HAP-1 (cell line): ENCODE measurements around the gene TSKU.

Experiments used
- DNase-seq, 2 experiments: peaks; one replicate each; pipeline ENCODE4 v3.0.0-alpha.2; 2016 to 2020; ENCODE audit warnings: low spot score in 2 of 2
- H3K27me3 ChIP-seq: fragments of 250-450 bp; sonication (Bioruptor Pico); 2 replicates; pipeline ENCODE4 v1.5.1; 2020; ENCODE audit warnings: low read depth, mild to moderate bottlenecking, moderate library complexity
- H3K36me3 ChIP-seq: fragments of 250-450 bp; sonication (Bioruptor Pico); replicated peaks from 2 replicates; pipeline ENCODE4 v1.5.1; 2020; ENCODE audit warnings: mild to moderate bottlenecking
- H3K4me1 ChIP-seq: fragments of 250-450 bp; sonication (Bioruptor Pico); 2 replicates; pipeline ENCODE4 v1.5.1; 2020; ENCODE audit warnings: mild to moderate bottlenecking
- H3K4me3 ChIP-seq: fragments of 250-450 bp; sonication (Bioruptor Pico); 2 replicates; pipeline ENCODE4 v1.5.1; 2020; ENCODE audit warnings: mild to moderate bottlenecking, moderate library complexity
- H3K9me3 ChIP-seq: fragments of 250-450 bp; sonication (Bioruptor Pico); 2 replicates; pipeline ENCODE4 v1.5.1; 2020; ENCODE audit warnings: mild to moderate bottlenecking, moderate library complexity
- in situ Hi-C: fragments of 300-500 bp; cut with MboI; formaldehyde crosslinking; loops from 3 replicates; pipeline ENCODE4 v1.14.3; 2020; ENCODE audit warnings: low sequenced_read_pairs, inconsistent platforms, mixed read lengths

TSKU gene

DNA sequence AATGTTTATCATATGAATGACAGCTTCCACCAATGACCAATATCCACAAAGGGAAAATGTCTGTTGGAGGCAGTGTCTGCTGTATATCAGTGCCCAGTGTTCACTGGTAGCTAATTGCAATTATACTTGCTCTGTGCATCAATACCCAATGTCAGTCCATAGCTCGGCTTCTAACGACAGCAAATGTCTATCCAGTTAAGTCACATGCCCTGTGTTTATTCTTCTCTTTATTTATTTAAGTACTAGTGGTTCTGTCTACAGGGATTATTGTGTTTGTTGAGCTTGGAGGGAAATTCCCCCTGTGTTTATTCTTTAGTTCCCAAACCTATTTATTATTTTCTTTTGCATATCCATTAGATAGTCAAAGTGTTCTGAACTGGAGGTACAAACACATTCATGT, 18.6 kb downstream of the TSKU start:
- H3K4me1 ChIP-seq: peaks cover 8% of the 10 kb centered on the region
- no peaks in the 10 kb centered on the region for H3K27me3 ChIP-seq
- DNase-seq: no peak
- in situ Hi-C loops: loop anchor here (10.0 kb wide), 1 partner anchor 113 kb away; no protein-coding TSS in a partner anchor
- no peaks in the 10 kb centered on the region for H3K9me3 ChIP-seq
- no peak overlapping the region for H3K4me3 ChIP-seq
- no peaks in the 10 kb centered on the region for H3K36me3 ChIP-seq

DNA sequence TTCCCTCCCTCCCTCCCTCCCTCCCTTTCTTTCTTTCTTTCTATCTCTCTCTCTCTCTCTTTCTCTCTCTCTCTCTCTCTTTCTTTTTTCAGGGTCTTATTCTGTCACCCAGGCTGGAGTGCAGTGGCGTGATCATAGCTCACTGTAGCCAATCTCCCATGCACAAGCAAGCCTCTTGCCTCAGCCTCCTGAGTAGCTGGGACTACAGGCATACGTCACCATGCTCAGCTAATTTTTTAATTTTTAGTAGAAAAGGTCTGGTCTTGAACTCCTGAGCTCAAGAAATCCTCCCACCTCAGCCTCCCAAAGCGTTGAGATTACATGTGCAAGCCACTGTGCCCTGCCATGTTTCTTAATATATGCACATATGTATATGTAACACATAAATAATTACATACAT, 19.0 kb downstream of the TSKU start:
- in situ Hi-C loops: loop anchor here (10.0 kb wide), 1 partner anchor 113 kb away; no protein-coding TSS in a partner anchor
- Histone ChIP-seq H3K9me3 (no peaks in the 10 kb centered on the region), H3K4me1 (peaks cover 8% of the 10 kb centered on the region), H3K4me3 (no peak overlapping the region), H3K36me3 (no peaks in the 10 kb centered on the region), H3K27me3 (no peaks in the 10 kb centered on the region)
- DNase-seq: no peak

DNA sequence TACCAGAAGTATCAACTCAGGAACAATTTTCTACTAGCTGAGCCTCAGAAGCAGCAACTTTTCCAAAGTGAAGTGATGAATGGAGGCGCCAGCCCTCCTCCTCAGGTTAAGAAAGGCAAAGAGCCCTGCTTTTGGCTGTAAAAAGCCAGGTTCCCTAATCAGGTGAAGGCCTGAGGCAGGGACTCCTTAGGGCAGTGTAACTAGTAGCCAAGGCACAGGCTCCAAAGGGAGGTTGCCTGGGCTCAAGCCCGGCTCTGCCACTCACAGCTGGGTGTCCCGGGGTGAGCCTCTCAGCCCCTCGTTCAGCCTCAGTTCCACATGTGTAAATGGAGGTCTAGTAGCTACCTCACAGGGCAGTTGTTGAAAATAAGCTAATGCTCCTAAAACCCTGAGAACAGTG, 19.5 kb downstream of the TSKU start:
- in situ Hi-C loops: loop anchor here (10.0 kb wide), 1 partner anchor 112 kb away; no protein-coding TSS in a partner anchor
- H3K4me3 ChIP-seq: no peak overlapping the region
- DNase-seq: no peak
- no peaks in the 10 kb centered on the region for H3K36me3 ChIP-seq
- no peaks in the 10 kb centered on the region for H3K9me3 ChIP-seq
- H3K4me1 ChIP-seq: peaks cover 8% of the 10 kb centered on the region
- no peaks in the 10 kb centered on the region for H3K27me3 ChIP-seq

DNA sequence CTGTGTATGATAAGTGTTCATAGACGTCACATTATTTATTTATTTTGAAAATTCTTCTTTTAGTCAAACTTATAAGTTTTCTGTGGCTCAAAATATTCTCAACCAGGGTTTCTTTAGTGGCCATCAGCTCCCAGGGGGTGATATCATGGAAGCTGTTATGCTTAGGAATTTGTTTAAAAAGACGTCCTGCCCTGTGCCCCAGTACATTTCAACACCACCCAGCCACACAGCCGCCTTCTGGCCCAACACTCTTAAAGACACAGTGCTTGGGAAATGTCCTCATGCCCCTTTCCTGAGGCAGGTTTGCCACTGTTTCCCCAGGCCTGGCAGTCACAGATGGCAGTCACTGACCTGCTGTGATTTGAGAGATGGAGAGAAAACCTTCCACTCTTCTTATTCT, 19.9 kb downstream of the TSKU start:
- H3K27me3 ChIP-seq: no peaks in the 10 kb centered on the region
- no peaks in the 10 kb centered on the region for H3K36me3 ChIP-seq
- no peak overlapping the region for H3K4me3 ChIP-seq
- H3K4me1 ChIP-seq: peaks cover 8% of the 10 kb centered on the region
- in situ Hi-C loops: loop anchor here (10.0 kb wide), 1 partner anchor 112 kb away; no protein-coding TSS in a partner anchor
- no peak for DNase-seq
- H3K9me3 ChIP-seq: no peaks in the 10 kb centered on the region

DNA sequence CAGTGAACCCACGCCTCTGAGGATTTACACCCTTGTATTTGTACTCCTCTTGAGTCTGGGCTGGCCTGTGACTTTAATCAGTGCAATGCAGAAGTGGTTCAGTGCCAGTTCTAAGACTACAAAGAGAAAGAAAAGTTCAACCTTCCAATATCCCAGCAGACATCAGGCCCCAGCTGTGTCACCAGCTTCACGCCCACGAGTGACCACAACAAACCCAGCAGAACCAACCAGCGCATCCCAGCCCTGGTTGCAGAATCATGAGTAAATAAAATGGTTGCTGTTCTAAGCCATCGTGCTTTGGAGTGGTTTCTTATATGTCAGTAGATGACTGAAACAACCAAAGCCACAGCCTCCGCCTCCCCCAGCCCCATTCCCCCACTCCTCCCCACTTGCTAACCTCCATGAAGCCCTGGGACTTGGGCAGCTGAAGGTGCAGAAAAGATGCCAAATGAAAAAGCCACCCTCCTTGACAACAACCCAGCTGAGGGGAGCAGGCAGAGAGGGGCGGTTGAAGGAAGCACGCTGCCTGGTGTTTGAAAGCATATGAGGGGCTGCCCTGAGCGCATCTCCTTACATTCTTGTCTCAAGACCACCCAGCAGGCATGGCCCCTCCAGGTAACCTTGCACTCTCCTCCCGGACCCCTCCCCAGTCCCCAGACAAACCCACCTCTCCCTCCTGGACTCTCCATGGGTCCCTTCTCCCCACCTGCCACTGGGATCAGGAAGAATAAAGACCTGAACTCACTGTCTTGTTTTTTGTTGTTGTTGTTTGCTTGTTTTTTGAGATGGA, 20.9 kb downstream of the TSKU start:
- Histone ChIP-seq H3K36me3 (no peaks in the 10 kb centered on the region), H3K9me3 (no peaks in the 10 kb centered on the region), H3K27me3 (no peaks in the 10 kb centered on the region), H3K4me3 (no peak overlapping the region), H3K4me1 (peaks cover 5% of the 10 kb centered on the region)
- no peak for DNase-seq
- in situ Hi-C loops: loop anchor here (10.0 kb wide), 1 partner anchor 111 kb away; no protein-coding TSS in a partner anchor

DNA sequence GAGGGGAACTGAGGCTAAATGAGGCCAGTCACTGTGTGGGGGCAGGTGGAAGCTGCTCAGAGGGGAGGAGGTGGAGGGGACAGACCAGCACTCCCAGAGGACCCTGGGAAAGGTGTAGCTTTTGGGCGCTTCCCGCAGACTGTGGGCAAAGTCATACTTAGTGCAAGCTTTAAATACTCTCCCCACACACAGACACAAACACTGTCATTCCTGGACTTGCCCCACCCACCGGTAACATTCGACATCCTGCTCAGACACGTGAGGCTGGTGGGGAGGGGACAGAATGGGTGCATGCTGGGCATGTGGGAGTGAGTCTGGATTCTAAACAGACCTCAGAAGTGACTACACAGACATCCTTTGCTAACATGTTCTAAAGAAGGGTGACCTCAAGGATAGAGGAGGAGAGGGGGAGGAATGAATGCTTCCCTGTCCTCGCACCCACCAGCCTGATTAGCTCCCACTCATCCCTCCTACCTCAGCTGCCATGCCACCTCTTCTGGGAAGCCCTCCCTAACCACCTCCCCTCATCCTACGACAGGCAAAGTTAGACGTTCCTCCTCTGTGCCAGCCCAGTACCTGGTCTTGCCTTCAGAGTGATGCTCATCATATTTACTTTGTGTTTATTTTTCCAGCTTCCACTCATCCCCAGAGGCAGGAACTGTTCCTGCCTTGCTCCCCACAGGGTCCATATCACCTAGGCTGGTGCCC, 22.2 kb downstream of the TSKU start:
- H3K27me3 ChIP-seq: no peaks in the 10 kb centered on the region
- in situ Hi-C loops: loop anchor here (10.0 kb wide), 1 partner anchor 109 kb away; no protein-coding TSS in a partner anchor
- H3K4me3 ChIP-seq: no peak overlapping the region
- no peaks in the 10 kb centered on the region for H3K9me3 ChIP-seq
- no peaks in the 10 kb centered on the region for H3K4me1 ChIP-seq
- H3K36me3 ChIP-seq: no peaks in the 10 kb centered on the region
- DNase-seq: no peak

DNA sequence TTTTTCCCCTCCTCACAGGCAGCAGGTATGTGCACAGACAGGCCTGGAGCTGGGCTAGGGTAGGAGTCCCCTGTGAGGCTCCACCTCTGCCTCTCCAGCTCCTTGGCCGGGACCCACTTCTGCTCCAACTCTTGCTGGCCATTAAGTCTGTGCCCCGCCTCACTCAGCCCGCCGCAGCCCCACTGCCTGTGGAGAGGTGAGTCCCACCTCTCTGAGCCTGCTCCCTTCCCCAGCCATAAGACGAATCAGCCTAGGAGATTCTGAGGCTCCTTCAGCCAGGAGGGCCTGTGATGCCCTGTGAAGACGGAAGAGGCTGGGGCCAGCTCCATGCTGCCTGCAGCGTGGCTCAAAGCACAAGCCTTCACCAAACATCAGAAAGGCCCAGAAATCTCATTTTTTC, 23.0 kb downstream of the TSKU start:
- Histone ChIP-seq H3K27me3 (no peaks in the 10 kb centered on the region), H3K36me3 (no peaks in the 10 kb centered on the region), H3K4me1 (no peaks in the 10 kb centered on the region), H3K4me3 (no peak overlapping the region), H3K9me3 (no peaks in the 10 kb centered on the region)
- DNase-seq: no peak
- in situ Hi-C loops: loop anchor here (10.0 kb wide), 1 partner anchor 109 kb away; no protein-coding TSS in a partner anchor

DNA sequence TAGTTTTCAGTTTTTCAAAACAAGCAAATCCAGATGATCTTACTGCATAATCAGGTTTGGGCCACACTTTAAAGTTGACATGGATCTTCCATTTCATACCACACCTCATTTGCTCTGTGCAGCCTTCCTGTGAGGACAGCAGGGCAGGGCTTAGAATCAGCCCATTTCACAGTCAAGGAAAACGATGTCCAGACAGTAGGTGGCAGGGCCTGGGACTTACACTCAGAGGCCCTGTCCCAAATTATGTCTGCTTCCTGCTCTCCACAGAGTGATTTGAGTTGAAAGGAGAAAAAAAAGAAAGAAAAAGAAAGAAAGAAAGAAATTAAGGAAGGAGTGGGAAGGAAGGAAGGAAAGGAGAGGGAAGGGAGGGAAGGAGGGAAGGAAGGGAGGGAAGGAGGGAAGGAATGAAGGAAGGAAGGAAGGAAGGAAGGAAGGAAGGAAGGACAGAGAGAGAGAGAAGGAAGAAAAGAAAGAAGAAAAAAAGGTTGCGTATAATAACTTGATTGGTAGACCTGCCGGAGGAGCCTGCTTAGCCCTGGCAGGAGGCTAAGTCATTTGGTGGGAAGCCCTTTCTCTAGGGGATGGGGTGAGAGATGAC, 23.6 kb downstream of the TSKU start:
- H3K9me3 ChIP-seq: no peaks in the 10 kb centered on the region
- no peaks in the 10 kb centered on the region for H3K4me1 ChIP-seq
- H3K4me3 ChIP-seq: no peak overlapping the region
- DNase-seq: no peak
- in situ Hi-C loops: loop anchor here (10.0 kb wide), 1 partner anchor 108 kb away; no protein-coding TSS in a partner anchor
- H3K27me3 ChIP-seq: no peaks in the 10 kb centered on the region
- H3K36me3 ChIP-seq: no peaks in the 10 kb centered on the region

DNA sequence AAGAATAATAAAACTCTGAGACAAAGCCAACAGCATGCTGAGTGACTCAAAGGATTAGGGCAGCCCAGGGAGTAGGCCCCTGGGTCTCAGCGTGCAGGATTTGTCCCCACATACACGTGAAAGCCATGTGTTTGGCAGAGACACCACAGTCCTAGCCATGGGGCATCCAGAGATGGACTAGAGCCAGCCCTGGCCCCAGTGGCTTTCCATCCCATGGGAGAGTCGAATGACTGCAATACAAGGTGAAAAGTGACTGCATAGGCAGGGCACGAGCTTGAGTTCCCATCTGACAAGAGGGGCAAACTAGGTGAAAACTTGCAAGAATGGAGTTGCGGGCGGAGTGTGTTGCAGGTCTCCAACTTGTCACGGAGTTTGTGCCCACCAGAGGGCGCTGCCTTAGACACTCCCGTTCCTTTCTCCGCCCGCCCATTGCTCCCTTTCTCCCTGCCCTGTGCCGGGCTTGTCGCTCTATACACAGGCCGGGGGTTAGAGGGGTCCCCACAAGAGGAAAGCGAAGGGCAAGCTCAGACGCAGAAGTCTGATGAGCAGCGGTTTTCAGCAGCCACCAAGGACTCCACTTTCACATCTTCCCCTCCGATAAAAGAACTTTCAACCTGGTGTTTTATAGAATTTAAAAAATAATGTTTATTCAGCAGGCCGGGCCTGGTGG, 24.2 kb downstream of the TSKU start:
- in situ Hi-C loops: loop anchor here (10.0 kb wide), 1 partner anchor 107 kb away; no protein-coding TSS in a partner anchor
- peak; percentile 80 to 95 for DNase-seq
- no peak overlapping the region for H3K4me3 ChIP-seq
- no peaks in the 10 kb centered on the region for H3K9me3 ChIP-seq
- H3K27me3 ChIP-seq: no peaks in the 10 kb centered on the region
- H3K36me3 ChIP-seq: no peaks in the 10 kb centered on the region
- no peaks in the 10 kb centered on the region for H3K4me1 ChIP-seq

DNA sequence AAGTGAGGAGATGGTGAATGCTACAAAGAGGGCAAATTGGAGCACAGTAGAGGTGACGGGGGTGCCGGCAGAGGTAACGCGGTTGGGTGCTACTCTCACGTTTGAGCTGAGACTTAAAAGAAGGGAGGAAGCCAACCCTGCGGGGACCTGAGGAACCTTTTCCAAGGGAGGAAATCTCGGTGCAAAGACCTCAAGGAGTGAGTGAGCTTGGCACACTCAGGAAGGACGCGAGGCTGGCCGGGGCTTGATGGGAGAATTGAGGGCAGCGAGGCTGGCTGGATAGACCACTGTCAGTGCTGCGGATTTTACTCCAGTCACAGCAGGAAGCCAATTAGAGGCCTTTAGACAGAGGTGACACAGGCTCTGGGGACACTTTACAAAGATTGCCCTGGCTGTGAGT, 25.0 kb downstream of the TSKU start:
- no peaks in the 10 kb centered on the region for H3K27me3 ChIP-seq
- no peak overlapping the region for H3K4me3 ChIP-seq
- H3K4me1 ChIP-seq: no peaks in the 10 kb centered on the region
- H3K9me3 ChIP-seq: no peaks in the 10 kb centered on the region
- no peaks in the 10 kb centered on the region for H3K36me3 ChIP-seq
- in situ Hi-C loops: loop anchor here (10.0 kb wide), 1 partner anchor 107 kb away; no protein-coding TSS in a partner anchor
- no peak for DNase-seq

DNA sequence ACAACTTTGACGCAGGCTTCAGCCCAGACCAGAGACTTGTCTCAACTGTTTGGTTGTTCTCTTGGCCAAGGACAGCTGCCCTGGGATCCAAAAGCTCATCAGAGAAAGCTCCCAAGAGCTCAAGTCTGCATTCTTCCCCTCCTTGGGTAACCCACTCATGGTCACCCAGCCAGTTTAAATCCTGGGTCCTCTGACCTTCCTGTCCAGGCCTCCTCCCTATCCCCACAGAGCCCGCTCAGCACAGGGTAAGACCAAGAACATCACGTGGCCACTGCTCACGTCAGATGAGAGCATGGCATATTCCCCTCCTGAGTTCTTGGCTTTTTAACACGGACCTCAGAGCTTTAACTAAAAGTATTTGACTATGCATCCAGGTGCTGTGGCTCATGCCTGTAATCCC, 25.8 kb downstream of the TSKU start:
- Histone ChIP-seq H3K4me3 (no peak overlapping the region), H3K4me1 (no peaks in the 10 kb centered on the region), H3K9me3 (no peaks in the 10 kb centered on the region), H3K36me3 (no peaks in the 10 kb centered on the region), H3K27me3 (no peaks in the 10 kb centered on the region)
- DNase-seq: no peak
- in situ Hi-C loops: loop anchor here (10.0 kb wide), 1 partner anchor 106 kb away; no protein-coding TSS in a partner anchor

DNA sequence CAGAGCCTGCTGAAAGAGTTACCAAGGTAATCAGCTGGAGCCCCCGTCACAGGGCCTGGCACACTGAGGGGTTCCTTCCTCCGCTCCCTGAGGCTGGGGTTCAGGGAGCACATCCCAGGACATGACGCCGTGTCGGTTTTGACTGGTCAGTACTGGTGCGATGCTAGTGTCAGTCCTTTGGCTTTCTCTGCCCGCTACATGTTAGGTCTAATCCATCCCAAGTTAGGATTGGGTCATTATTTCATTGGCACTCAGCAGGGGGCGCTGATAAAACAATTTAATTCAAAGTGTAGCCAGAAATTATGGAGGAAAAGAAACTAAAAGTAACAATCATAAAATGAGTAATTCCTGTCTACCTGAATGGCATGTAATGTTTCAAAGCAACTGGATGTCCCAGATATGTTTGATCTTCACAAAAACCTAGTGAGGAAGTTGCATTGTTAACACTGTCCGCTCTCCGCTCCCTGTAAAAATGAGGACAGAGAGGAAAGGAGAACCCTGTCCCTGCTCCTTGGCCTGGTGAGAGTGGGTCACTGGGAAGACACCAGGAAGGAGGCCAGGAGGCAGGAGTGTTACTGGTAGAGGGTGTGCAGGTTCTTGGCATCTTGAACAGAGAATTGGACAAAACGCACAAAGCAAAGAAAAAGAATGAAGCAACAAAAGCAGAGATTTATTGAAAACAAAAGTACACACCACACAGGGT, 27.1 kb downstream of the TSKU start:
- DNase-seq: peak in 1 of 2 experiments; percentile 65
- H3K4me3 ChIP-seq: no peak overlapping the region
- in situ Hi-C loops: no loop called here
- no peaks in the 10 kb centered on the region for H3K36me3 ChIP-seq
- H3K27me3 ChIP-seq: no peaks in the 10 kb centered on the region
- no peaks in the 10 kb centered on the region for H3K4me1 ChIP-seq
- peaks cover 6% of the 10 kb centered on the region; the same call in 1 of the 2 replicates for H3K9me3 ChIP-seq

DNA sequence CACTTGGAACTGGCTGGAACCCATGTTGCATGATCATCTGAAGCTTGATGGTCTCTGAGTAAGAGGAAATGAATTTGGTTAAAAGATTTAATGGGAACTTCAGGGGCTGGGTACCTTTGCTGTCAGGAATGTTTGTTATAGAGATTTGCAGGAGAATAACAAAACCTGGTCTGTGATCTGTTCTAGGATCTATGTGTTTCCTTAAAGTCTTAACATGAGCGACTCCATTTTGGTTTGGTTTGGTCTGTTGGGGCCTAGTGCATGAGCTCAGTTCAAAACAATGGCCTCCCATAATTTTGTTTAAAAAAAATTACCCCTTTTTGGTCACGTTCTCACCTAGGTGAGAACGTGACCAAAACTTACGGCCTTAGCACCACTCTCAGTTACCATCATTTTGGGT, 28.1 kb downstream of the TSKU start:
- Histone ChIP-seq H3K27me3 (no peaks in the 10 kb centered on the region), H3K4me3 (no peak overlapping the region), H3K36me3 (no peaks in the 10 kb centered on the region), H3K9me3 (peaks cover 9% of the 10 kb centered on the region), H3K4me1 (no peaks in the 10 kb centered on the region)
- no peak for DNase-seq
- in situ Hi-C loops: no loop called here
